Spleen (tissue), 11 donors: ENCODE results near the gene WDR7. TPM values are rescaled to one million over a fixed set of nuclear protein-coding genes. Genes with fewer than 3 reads are reported as not detected.

Source experiments
- DNase-seq: peaks from one replicate; pipeline ENCODE4 v3.0.0-alpha.2; 2020
- H3K27ac ChIP-seq, 8 donors: fragments of 200-600 bp; sonication (generic) in 7 of 8; 1 replicate in 4 of 8; 2 replicates in 4 of 8; pipeline versions ENCODE4 v1.5.0 to v1.8.0; 2016 to 2021; ENCODE audit warnings: inconsistent platforms in 4 of 8, mild to moderate bottlenecking in 4 of 8, moderate library complexity in 1 of 8
- H3K27me3 ChIP-seq, 7 donors: fragments of 200-600 bp; sonication (generic) in 6 of 7; replicated peaks in 1 of 7; 1 replicate in 4 of 7; 2 replicates in 3 of 7; pipeline versions ENCODE4 v1.5.0 to v1.8.0; 2016 to 2021; ENCODE audit warnings: inconsistent platforms in 3 of 7, mild to moderate bottlenecking in 1 of 7
- H3K36me3 ChIP-seq, 6 donors: fragments of 200-600 bp; sonication (generic) in 5 of 6; 1 replicate in 4 of 6; 2 replicates in 2 of 6; pipeline versions ENCODE4 v1.5.0 to v1.8.0; 2016 to 2021; ENCODE audit warnings: inconsistent platforms in 2 of 6
- H3K4me1 ChIP-seq, 6 donors: fragments of 200-600 bp; sonication (generic) in 5 of 6; 1 replicate in 3 of 6; 2 replicates in 3 of 6; pipeline versions ENCODE4 v1.5.0 to v1.8.0; 2016 to 2021; ENCODE audit warnings: inconsistent platforms in 3 of 6
- H3K4me3 ChIP-seq, 8 donors: fragments of 200-600 bp; sonication (generic) in 7 of 8; 1 replicate in 4 of 8; 2 replicates in 4 of 8; pipeline versions ENCODE4 v1.5.0 to v1.8.0; 2016 to 2021; ENCODE audit warnings: inconsistent platforms in 4 of 8, mild to moderate bottlenecking in 4 of 8, moderate library complexity in 2 of 8
- H3K9me3 ChIP-seq, 8 donors: fragments of 200-600 bp; sonication (generic) in 7 of 8; 1 replicate in 4 of 8; 2 replicates in 4 of 8; pipeline versions ENCODE4 v1.5.0 to v1.8.0; 2016 to 2021; ENCODE audit warnings: inconsistent platforms in 4 of 8
- CTCF ChIP-seq, 11 experiments: fragments of 200-600 bp in 7 of 11; fragments of 450-650 bp in 4 of 11; sonication (generic) in 4 of 11; IDR thresholded peaks in 8 of 11; conservative IDR thresholded peaks in 3 of 11; 1 replicate in 7 of 11; 2 replicates in 4 of 11; pipeline versions ENCODE4 v1.4.0 to v1.8.0; 2016 to 2021; ENCODE audit warnings: antibody characterized with exemption in 11 of 11, inconsistent platforms in 4 of 11, mild to moderate bottlenecking in 1 of 11
- POLR2A ChIP-seq, 3 donors: fragments of 450-650 bp; IDR thresholded peaks; one replicate each; pipeline ENCODE4 v1.5.1; 2017; ENCODE audit warnings: antibody characterized with exemption in 3 of 3, mild to moderate bottlenecking in 1 of 3
- POLR2AphosphoS5 ChIP-seq, 3 donors: sonication (generic); formaldehyde crosslinking; IDR thresholded peaks; one replicate each; pipeline ENCODE4 v1.5.1; 2017; ENCODE audit warnings: antibody characterized with exemption in 3 of 3
- WGBS, 5 donors: extraction: QIAGEN DNeasy Blood & Tissue Kit in 3 of 5; methylation state at CpG; one replicate each; pipeline versions ENCODE4 v1.1.5 to v1.1.7; 2013 to 2018; 5-methylcytosine and 5-hydroxymethylcytosine counted together
- intact Hi-C: fragments of 100-400 bp; cut with DNase I; formaldehyde crosslinking; loops from one replicate; pipeline ENCODE4 v1.15.0; 2023; ENCODE audit warnings: low total_unique reads
- polyA plus RNA-seq, 3 donors: library from polyadenylated mRNA; stranded (reverse); fragments of 200-250 nt; gene quantifications; one replicate each; pipeline ENCODE4 v1.2.1, GENCODE V29; 2013
- total RNA-seq, 7 donors: library from RNA; depleted of rRNA in 3 of 7; stranded (reverse); fragments of >200 nt in 3 of 7; fragmentation: NEBNext Ultra II Directional in 4 of 7; extraction: Animal tissue kit (Norgen Biotek cat#: 25700) in 4 of 7; gene quantifications; one replicate each; pipeline versions ENCODE4 v1.1.0 to v1.2.1, GENCODE V29; 2016 to 2021
- donor health status: healthy with polysubstance abuse.
- donor health status: DM: no; HTN: no; CAD: no; lungs with moderate emphysema.
- donor health status: DM: no; HTN: no; CAD: no.
- donor health status: Bipolar disorder and iron deficiency.
- donor health status: healthy.
- donor health status: DM: no; HTN: no; CAD: no.
- donor health status: DM: yes; HTN: yes; CAD: no.

Gene WDR7
- total and polyA plus RNA-seq, 10 donors, result 2.8 to 55.9 (median 42.8) TPM

DNA sequence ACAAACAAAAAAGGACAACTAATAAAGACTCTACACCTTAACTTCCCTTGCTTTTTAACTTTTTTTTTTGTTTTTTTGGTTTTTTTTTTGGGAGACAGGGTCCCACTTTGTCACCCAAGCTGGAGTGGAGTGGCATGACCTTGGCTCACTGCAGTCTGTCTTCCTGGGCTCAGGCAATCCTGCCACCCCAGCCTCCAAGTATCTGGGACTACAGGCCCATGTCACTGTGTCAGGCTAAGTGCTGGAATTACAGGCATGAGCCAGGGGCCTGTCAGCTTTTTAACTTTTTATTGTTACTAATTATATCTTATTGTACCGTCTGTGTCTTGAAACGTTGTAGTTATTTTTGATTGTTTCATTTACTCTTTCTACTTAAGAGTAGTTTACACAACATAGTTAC lies 25.5 kb downstream of the WDR7 start:
- WGBS, 5 donors, result 70 to 85% (median 77%) methylated on average over 2 of the region's 2 CpGs
- H3K9me3 ChIP-seq, result peaks cover 0 to 9% (median 0%) of the 10 kb centered on the region in 8 donors
- no peak for DNase-seq
- peaks cover 0 to 46% (median 6%) of the 10 kb centered on the region in 6 donors for H3K36me3 ChIP-seq
- H3K4me3 ChIP-seq, result no peak overlapping the region
- intact Hi-C loops, result no loop called here
- no peak for TF ChIP-seq POLR2AphosphoS5 (IDR thresholded peaks at IDR 0.05)
- no peak for TF ChIP-seq CTCF (IDR thresholded peaks at IDR 0.05 in 8 of 11, conservative IDR thresholded peaks at IDR 0.05 in 3 of 11)
- TF ChIP-seq POLR2A (IDR thresholded peaks at IDR 0.05), result no peak
- H3K27me3 ChIP-seq, result no peaks in the 10 kb centered on the region
- H3K4me1 ChIP-seq, result no peaks in the 10 kb centered on the region
- no peak overlapping the region for H3K27ac ChIP-seq

DNA sequence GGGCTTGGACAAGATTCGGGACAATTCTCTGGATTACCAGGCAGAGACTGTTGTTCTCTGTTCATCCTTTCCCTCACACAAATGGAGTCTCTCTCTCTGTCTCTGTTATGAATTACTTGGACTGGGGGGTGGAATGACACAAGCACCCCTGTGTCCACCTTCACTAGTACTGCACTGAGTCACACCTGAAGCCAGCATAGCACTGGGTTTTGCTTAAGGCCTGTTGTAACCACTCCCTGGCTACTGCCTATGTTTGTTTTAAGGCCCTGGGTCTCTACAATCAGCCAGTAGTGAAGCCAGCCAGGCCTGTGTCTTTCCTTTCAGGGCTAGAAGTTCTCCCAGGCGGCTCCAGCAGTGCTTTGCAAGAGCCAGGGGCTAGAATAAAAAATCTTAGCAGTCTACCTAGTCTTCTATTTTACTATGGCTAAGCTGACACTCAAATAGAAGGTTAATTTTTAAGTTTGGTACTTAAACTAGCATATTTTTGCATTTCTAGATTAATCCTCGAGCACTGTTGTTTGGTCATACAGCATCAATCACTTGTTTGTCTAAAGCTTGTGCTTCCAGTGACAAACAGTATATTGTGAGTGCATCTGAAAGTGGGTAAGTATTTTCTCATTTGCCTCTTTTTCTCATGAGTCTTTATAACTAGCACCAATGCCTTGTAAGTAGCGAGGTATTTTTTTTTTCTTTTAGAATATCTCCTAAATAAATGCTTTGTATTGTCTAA lies 27.8 kb downstream of the WDR7 start:
- 90 to 99% (median 98%) methylated on average over 3 to 4 of the region's 4 CpGs for WGBS, 5 donors
- TF ChIP-seq POLR2AphosphoS5 (IDR thresholded peaks at IDR 0.05) (no peak), POLR2A (IDR thresholded peaks at IDR 0.05) (no peak), CTCF (IDR thresholded peaks at IDR 0.05 in 8 of 11, conservative IDR thresholded peaks at IDR 0.05 in 3 of 11) (no peak)
- intact Hi-C loops, result no loop called here
- H3K4me1 ChIP-seq, result no peaks in the 10 kb centered on the region
- no peak for DNase-seq
- no peak overlapping the region for H3K4me3 ChIP-seq
- H3K36me3 ChIP-seq, result peaks cover 0 to 51% (median 2%) of the 10 kb centered on the region in 6 donors
- H3K27me3 ChIP-seq, result no peaks in the 10 kb centered on the region
- H3K27ac ChIP-seq, result no peak overlapping the region
- peaks cover 0 to 9% (median 0%) of the 10 kb centered on the region in 8 donors for H3K9me3 ChIP-seq

- Histone ChIP-seq H3K36me3 (peaks cover 0 to 72% (median 28%) of the 10 kb centered on the region in 6 donors), H3K4me1 (no peaks in the 10 kb centered on the region), H3K27ac (no peak overlapping the region), H3K4me3 (no peak overlapping the region), H3K27me3 (no peaks in the 10 kb centered on the region), H3K9me3 (no peaks in the 10 kb centered on the region)
- DNase-seq, result no peak
- no peak for TF ChIP-seq POLR2A (IDR thresholded peaks at IDR 0.05)
- TF ChIP-seq CTCF (IDR thresholded peaks at IDR 0.05 in 8 of 11, conservative IDR thresholded peaks at IDR 0.05 in 3 of 11), result no peak
- no peak for TF ChIP-seq POLR2AphosphoS5 (IDR thresholded peaks at IDR 0.05)
- WGBS, 5 donors, result 95 to 98% (median 97%) methylated on average over 3 of the region's 3 CpGs
- intact Hi-C loops, result no loop called here
These were observed 33.1 kb downstream of the WDR7 start for GRCh38 chr18:56684277-56684676.

GRCh38 chr18:56691530-56691929 lies 40.4 kb downstream of the WDR7 start:
- intact Hi-C loops, result no loop called here
- Histone ChIP-seq H3K4me1 (no peaks in the 10 kb centered on the region), H3K9me3 (no peaks in the 10 kb centered on the region), H3K36me3 (peaks cover 0 to 75% (median 38%) of the 10 kb centered on the region in 6 donors), H3K27ac (no peak overlapping the region), H3K4me3 (no peak overlapping the region), H3K27me3 (no peaks in the 10 kb centered on the region)
- WGBS, 5 donors, result 94 to 99% (median 96%) methylated on average over 2 of the region's 2 CpGs
- no peak for DNase-seq
- TF ChIP-seq POLR2AphosphoS5 (IDR thresholded peaks at IDR 0.05), result no peak
- TF ChIP-seq POLR2A (IDR thresholded peaks at IDR 0.05), result no peak
- TF ChIP-seq CTCF (IDR thresholded peaks at IDR 0.05 in 8 of 11, conservative IDR thresholded peaks at IDR 0.05 in 3 of 11), result no peak
